Stromal cell of bone marrow (primary cell): ENCODE results near the gene SLC26A5.
"Not testable (repeated sequence)": the region's sequence is repeated elsewhere in the genome, so short reads cannot be mapped to it uniquely, and the experiment has no call there.

Source experiments
- DNase-seq: peaks from one replicate; pipeline ENCODE4 v3.0.0-alpha.2; 2012; ENCODE audit warnings: low read depth

The SLC26A5 gene

GRCh38 chr7:103446049-103446520 is at the start of gene SLC26A5:
TSS of gene SLC26A5 (minus strand) at chr7:103446207. CDS start at chr7:103421514, 24,693 bp downstream.
- DNase-seq: no peak

- no peak for DNase-seq
Observed at GRCh38 chr7:103487419-103487818, 41.4 kb upstream of the SLC26A5 start.

- DNase-seq: not testable (repeated sequence)
Observed at GRCh38 chr7:103486873-103487272, 40.9 kb upstream of the SLC26A5 start.

GRCh38 chr7:103480771-103481170 is 34.8 kb upstream of the SLC26A5 start:
- DNase-seq: no peak

- DNase-seq: no peak
Observed at GRCh38 chr7:103474956-103475355, 28.9 kb upstream of the SLC26A5 start.

GRCh38 chr7:103469095-103469948 is 23.3 kb upstream of the SLC26A5 start:
- DNase-seq: no peak

- DNase-seq: no peak
Observed at GRCh38 chr7:103466814-103467213, 20.8 kb upstream of the SLC26A5 start.

GRCh38 chr7:103462358-103462757 is 16.4 kb upstream of the SLC26A5 start:
- DNase-seq: no peak

GRCh38 chr7:103447073-103447960 is 1.3 kb upstream of the SLC26A5 start:
- DNase-seq: peak; percentile 25

- DNase-seq: no peak
Observed at GRCh38 chr7:103445228-103446048, 569 bp downstream of the SLC26A5 start.

- DNase-seq: no peak
Observed at GRCh38 chr7:103439661-103440060, 6.3 kb downstream of the SLC26A5 start.

GRCh38 chr7:103437623-103438022 is 8.4 kb downstream of the SLC26A5 start:
- DNase-seq: no peak

GRCh38 chr7:103432712-103433111 is 13.3 kb downstream of the SLC26A5 start:
- peak; percentile 23 for DNase-seq

GRCh38 chr7:103425177-103425576 is 20.8 kb downstream of the SLC26A5 start:
- DNase-seq: no peak

GRCh38 chr7:103423467-103424179 is 22.4 kb downstream of the SLC26A5 start:
- DNase-seq: no peak

- DNase-seq: no peak
Observed at GRCh38 chr7:103420857-103421384, 25.1 kb downstream of the SLC26A5 start.

- DNase-seq: no peak
Observed at GRCh38 chr7:103418241-103418640, 27.8 kb downstream of the SLC26A5 start.

- no peak for DNase-seq
Observed at GRCh38 chr7:103413407-103413806, 32.6 kb downstream of the SLC26A5 start.

GRCh38 chr7:103412151-103412550 is 33.9 kb downstream of the SLC26A5 start:
- DNase-seq: no peak

- not testable (repeated sequence) for DNase-seq
Observed at GRCh38 chr7:103405789-103406613, 40.0 kb downstream of the SLC26A5 start.
